OCI-LY3 (cell line): ENCODE results near the gene MAGI2.

Source experiments
- CTCF ChIP-seq: fragments of 200-600, 300-600 bp; sonication (generic); IDR thresholded peaks from 2 replicates; pipeline ENCODE4 v1.5.1; 2014; ENCODE audit warnings: antibody characterized with exemption, low read length, low read depth
- EZH2phosphoT487 ChIP-seq: fragments of 200-600 bp; shearing (Covaris generic); IDR thresholded peaks from 2 replicates; pipeline ENCODE4 v1.6.1; 2018; ENCODE audit warnings: antibody characterized with exemption, mixed run types, low read depth

DNA sequence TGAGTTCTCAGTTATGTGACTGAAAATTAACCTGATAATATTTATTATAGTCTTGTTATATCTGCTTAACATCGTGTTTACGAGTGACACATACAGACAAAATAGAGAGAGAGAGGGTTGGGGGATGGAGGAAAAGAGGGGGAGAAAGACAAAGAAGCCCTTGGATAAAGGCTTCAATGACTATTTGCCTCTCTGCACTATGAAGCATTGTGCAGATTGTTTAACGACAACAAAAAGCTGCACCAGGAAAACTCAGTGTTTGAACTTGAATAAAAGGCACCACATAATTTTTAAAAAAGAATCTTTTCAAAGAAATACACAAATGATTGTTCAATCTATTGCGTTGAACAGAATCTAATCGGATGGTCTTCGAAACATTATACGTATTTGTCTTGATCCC is 27.8 kb downstream of the MAGI2 start:
- TF ChIP-seq CTCF (no peak), EZH2phosphoT487 (no peak)
